GM12878 (cell line): ENCODE results near the gene NPSR1. TPM values are rescaled to one million over a fixed set of nuclear protein-coding genes. Genes with fewer than 3 reads are reported as not detected.

ENCODE experiments used
- ATAC-seq: fragments of 200-7000 bp; cut with Tn5 transposase; 3 replicates; pipeline ENCODE4 v1.9.1; 2020; ENCODE audit warnings: mild to moderate bottlenecking, moderate library complexity
- BruUV-seq: library from RNA; stranded (reverse); fragments of 400-500 nt; replicated peaks from 2 replicates; lab custom pipeline; 2021; lab: Mats Ljungman, UMichigan
- CTCF ChIA-PET: fragments of 300-600 bp; sonication (Branson Sonifier 250); formaldehyde crosslinking; extraction: SDS; loops from one replicate; lab custom pipeline; 2021; ENCODE audit warnings: inconsistent platforms; lab: Yijun Ruan, JAX
- POLR2A ChIA-PET: fragments of 350-600 bp; formaldehyde crosslinking; extraction: SDS; loops from one replicate; lab custom pipeline; 2021; ENCODE audit warnings: inconsistent platforms; lab: Charles Lee
- RAD21 ChIA-PET: fragments of 300-600 bp; sonication (Branson Sonifier 250); formaldehyde crosslinking; loops from one replicate; lab custom pipeline; 2023; ENCODE audit warnings: antibody characterized with exemption; ENCODE audit not compliant: unreplicated experiment; lab: Charles Lee
- SMC1A ChIA-PET: fragments of 300-600 bp; sonication (Branson Sonifier 250); formaldehyde crosslinking; loops from one replicate; lab custom pipeline; 2023; ENCODE audit not compliant: unreplicated experiment, uncharacterized antibody; lab: Charles Lee
- DNase-seq: peaks from one replicate; pipeline ENCODE4 v3.0.0-alpha.2; 2011; ENCODE audit warnings: low read depth, low spot score
- FAIRE-seq: peaks from 3 replicates; lab custom pipeline; 2011; peaks lifted over from hg19 to GRCh38; lab: Jason Lieb, UNC
- H2AFZ ChIP-seq: 2 replicates; pipeline ENCODE4 v1.6.0; 2011; ENCODE audit warnings: low read depth, low read length, control low read depth; ENCODE audit not compliant: control insufficient read depth
- H3K27ac ChIP-seq: 2 replicates; pipeline ENCODE4 v1.5.1; 2011; ENCODE audit warnings: control low read depth; ENCODE audit not compliant: control insufficient read depth, insufficient read depth
- H3K27me3 ChIP-seq, 2 experiments: replicated peaks in 1 of 2; 2 replicates each; pipeline versions ENCODE4 v1.6.0 to v1.6.1; 2011; ENCODE audit warnings: low read length in 1 of 2; ENCODE audit not compliant: control insufficient read depth in 2 of 2, insufficient read depth in 2 of 2
- H3K36me3 ChIP-seq, 2 experiments: 2 replicates each; pipeline ENCODE4 v1.5.1; 2011; ENCODE audit warnings: low read length in 1 of 2; ENCODE audit not compliant: control insufficient read depth in 2 of 2, insufficient read depth in 2 of 2
- H3K4me1 ChIP-seq: 2 replicates; pipeline ENCODE4 v1.6.1; 2011; ENCODE audit warnings: mild to moderate bottlenecking, low read length, moderate library complexity, mixed read lengths; ENCODE audit not compliant: control insufficient read depth, insufficient read depth
- H3K4me2 ChIP-seq: 2 replicates; pipeline ENCODE4 v1.6.0; 2011; ENCODE audit warnings: control low read depth; ENCODE audit not compliant: control insufficient read depth, insufficient read depth
- H3K4me3 ChIP-seq: fragments of 200-600 bp; sonication (generic); 2 replicates; pipeline ENCODE4 v1.5.1; 2016
- H3K79me2 ChIP-seq: 2 replicates; pipeline ENCODE4 v1.6.0; 2011; ENCODE audit warnings: low read length; ENCODE audit not compliant: control insufficient read depth, insufficient read depth
- H3K9ac ChIP-seq: 2 replicates; pipeline ENCODE4 v1.8.0; 2011; ENCODE audit warnings: low read length, control low read depth, mixed read lengths; ENCODE audit not compliant: control insufficient read depth, insufficient read depth
- H3K9me3 ChIP-seq: replicated peaks from 3 replicates; pipeline ENCODE4 v1.5.1; 2011; ENCODE audit warnings: mild to moderate bottlenecking, low read length; ENCODE audit not compliant: control insufficient read depth, insufficient read depth
- H4K20me1 ChIP-seq: 2 replicates; pipeline ENCODE4 v1.6.0; 2011; ENCODE audit not compliant: control insufficient read depth, insufficient read depth
- BHLHE40 ChIP-seq, 2 experiments: fragments of 450-650 bp in 1 of 2; IDR thresholded peaks; 2 replicates each; pipeline ENCODE4 v1.6.1; 2011 to 2017; ENCODE audit warnings: low read depth in 2 of 2, borderline replicate concordance in 1 of 2, improper control_type of control experiment in 1 of 2, low read length in 1 of 2, mild to moderate bottlenecking in 1 of 2
- CBX3 ChIP-seq: fragments of 200-600 bp; sonication (generic); IDR thresholded peaks from 2 replicates; pipeline ENCODE4 v1.6.1; 2016; ENCODE audit warnings: low read depth, borderline replicate concordance
- FOXK2 ChIP-seq: fragments of 450-650 bp; IDR thresholded peaks from 2 replicates; pipeline ENCODE4 v1.6.1; 2017; ENCODE audit warnings: mild to moderate bottlenecking, moderate library complexity
- KDM1A ChIP-seq: fragments of 200-600 bp; sonication (generic); IDR thresholded peaks from 2 replicates; pipeline ENCODE4 v1.6.1; 2016; ENCODE audit warnings: borderline replicate concordance
- RAD51 ChIP-seq: fragments of 450-650 bp; IDR thresholded peaks from 2 replicates; pipeline ENCODE4 v1.6.1; 2016; ENCODE audit warnings: moderate library complexity, mild to moderate bottlenecking, inconsistent platforms
- SREBF2 ChIP-seq: IDR thresholded peaks from 2 replicates; pipeline ENCODE4 v1.6.1; 2012; ENCODE audit warnings: mild to moderate bottlenecking, low read length
- TCF12 ChIP-seq: IDR thresholded peaks from 2 replicates; pipeline ENCODE4 v1.6.1; 2011; ENCODE audit warnings: low read depth, mild to moderate bottlenecking, low read length
- WRNIP1 ChIP-seq: IDR thresholded peaks from 2 replicates; pipeline ENCODE4 v1.6.1; 2011; ENCODE audit warnings: low read depth, low read length, improper control_type of control experiment, borderline replicate concordance
- YY1 ChIP-seq: IDR thresholded peaks from 2 replicates; pipeline ENCODE4 v1.6.1; 2011; ENCODE audit warnings: low read depth, mild to moderate bottlenecking, low read length
- ZNF217 ChIP-seq: fragments of 450-650 bp; IDR thresholded peaks from 2 replicates; pipeline ENCODE4 v1.6.1; 2017; ENCODE audit warnings: antibody characterized with exemption, mild to moderate bottlenecking
- in situ Hi-C: fragments of 300-500 bp; cut with MboI; formaldehyde crosslinking; loops from 9 replicates; pipeline ENCODE4 v1.14.3; 2018; ENCODE audit warnings: mixed read lengths
- intact Hi-C: fragments of 100-400 bp; cut with micrococcal nuclease; formaldehyde crosslinking; loops from one replicate; pipeline ENCODE4 v1.14.2; 2022; ENCODE audit not compliant: unreplicated experiment
- polyA plus RNA-seq, 11 experiments: library from polyadenylated mRNA; depleted of rRNA in 4 of 11; unstranded in 6 of 11; stranded (reverse) in 5 of 11; fragments of >200 nt; fragmentation: Nextera tagmentation in 4 of 11; fragmentation: Illumina TruSeq in 1 of 11; extraction: Ambion mirVana in 4 of 11; extraction: Trizol in 1 of 11; gene quantifications; 1 replicate in 1 of 11; 2 replicates in 10 of 11; pipeline versions ENCODE4 v1.2.1 to v1.2.3, GENCODE V29; 2011 to 2016; ENCODE audit warnings: inconsistent platforms in 2 of 11, missing spikeins in 2 of 11, low read depth in 1 of 11
- total RNA-seq, 4 experiments: library from RNA; depleted of rRNA in 3 of 4; stranded (reverse); fragments of >200 nt in 3 of 4; fragmentation: Illumina TruSeq in 1 of 4; extraction: Trizol in 1 of 4; gene quantifications; 2 replicates each; pipeline versions ENCODE4 v1.2.1 to v1.2.3, GENCODE V29; 2013 to 2021
- TF ChIP-seq, protein P1 (sequence below): IDR thresholded peaks from 2 replicates; pipeline ENCODE4 v1.6.1; 2012; ENCODE audit warnings: low read depth, low read length, improper control_type of control experiment
- TF ChIP-seq, protein P2 (sequence below): fragments of 450-650 bp; formaldehyde crosslinking; IDR thresholded peaks from 2 replicates; pipeline ENCODE4 v1.4.0; 2020; ENCODE audit warnings: mild to moderate bottlenecking, moderate library complexity

NPSR1 gene
- total and polyA plus RNA-seq, 10 of the 15 experiments (the other 5 are each of a cell fraction or from before 2014, with no cell fraction given): 0.20 TPM; not detected in 9

DNA sequence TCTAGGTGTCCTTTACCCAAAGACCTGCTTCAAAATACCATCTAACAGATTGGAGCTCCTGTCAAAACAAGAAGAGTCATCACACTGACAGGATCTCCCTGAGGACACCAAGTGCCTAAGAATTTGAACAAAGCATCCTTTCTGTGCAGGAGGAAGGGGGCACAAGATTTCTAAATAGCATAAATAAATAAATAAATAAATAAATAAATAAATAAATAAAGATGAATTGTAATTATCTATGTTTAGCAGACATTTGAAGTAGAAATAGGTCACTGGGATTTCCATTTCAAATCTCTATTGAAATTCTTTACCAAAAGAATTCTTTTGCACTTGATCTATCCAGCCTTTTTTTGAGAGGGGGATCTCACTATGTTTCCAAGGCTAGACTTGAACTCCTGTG, 65.3 kb downstream of the NPSR1 start:
- ATAC-seq: no peak
- TF ChIP-seq CBX3: no peak
- no peak for TF ChIP-seq SREBF2
- TF ChIP-seq YY1: no peak
- TF ChIP-seq, protein P1, sequence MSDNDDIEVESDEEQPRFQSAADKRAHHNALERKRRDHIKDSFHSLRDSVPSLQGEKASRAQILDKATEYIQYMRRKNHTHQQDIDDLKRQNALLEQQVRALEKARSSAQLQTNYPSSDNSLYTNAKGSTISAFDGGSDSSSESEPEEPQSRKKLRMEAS: no peak
- no peak for TF ChIP-seq FOXK2
- TF ChIP-seq ZNF217: no peak
- TF ChIP-seq, protein P2, sequence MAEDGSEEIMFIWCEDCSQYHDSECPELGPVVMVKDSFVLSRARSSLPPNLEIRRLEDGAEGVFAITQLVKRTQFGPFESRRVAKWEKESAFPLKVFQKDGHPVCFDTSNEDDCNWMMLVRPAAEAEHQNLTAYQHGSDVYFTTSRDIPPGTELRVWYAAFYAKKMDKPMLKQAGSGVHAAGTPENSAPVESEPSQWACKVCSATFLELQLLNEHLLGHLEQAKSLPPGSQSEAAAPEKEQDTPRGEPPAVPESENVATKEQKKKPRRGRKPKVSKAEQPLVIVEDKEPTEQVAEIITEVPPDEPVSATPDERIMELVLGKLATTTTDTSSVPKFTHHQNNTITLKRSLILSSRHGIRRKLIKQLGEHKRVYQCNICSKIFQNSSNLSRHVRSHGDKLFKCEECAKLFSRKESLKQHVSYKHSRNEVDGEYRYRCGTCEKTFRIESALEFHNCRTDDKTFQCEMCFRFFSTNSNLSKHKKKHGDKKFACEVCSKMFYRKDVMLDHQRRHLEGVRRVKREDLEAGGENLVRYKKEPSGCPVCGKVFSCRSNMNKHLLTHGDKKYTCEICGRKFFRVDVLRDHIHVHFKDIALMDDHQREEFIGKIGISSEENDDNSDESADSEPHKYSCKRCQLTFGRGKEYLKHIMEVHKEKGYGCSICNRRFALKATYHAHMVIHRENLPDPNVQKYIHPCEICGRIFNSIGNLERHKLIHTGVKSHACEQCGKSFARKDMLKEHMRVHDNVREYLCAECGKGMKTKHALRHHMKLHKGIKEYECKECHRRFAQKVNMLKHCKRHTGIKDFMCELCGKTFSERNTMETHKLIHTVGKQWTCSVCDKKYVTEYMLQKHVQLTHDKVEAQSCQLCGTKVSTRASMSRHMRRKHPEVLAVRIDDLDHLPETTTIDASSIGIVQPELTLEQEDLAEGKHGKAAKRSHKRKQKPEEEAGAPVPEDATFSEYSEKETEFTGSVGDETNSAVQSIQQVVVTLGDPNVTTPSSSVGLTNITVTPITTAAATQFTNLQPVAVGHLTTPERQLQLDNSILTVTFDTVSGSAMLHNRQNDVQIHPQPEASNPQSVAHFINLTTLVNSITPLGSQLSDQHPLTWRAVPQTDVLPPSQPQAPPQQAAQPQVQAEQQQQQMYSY (CRISPR knock-in tag): no peak
- no peak for TF ChIP-seq RAD51
- no peak for TF ChIP-seq KDM1A
- TF ChIP-seq TCF12: no peak
- no peak for TF ChIP-seq BHLHE40 (IDR thresholded peaks at IDR 0.05; ENCODE audit: borderline replicate concordance in 1 of 2, low read depth in 2 of 2, low read length in 1 of 2)
- TF ChIP-seq WRNIP1: no peak
- Histone ChIP-seq H3K9ac (no peak overlapping the region), H3K4me2 (no peak overlapping the region), H3K27ac (no peak overlapping the region), H3K4me3 (no peak overlapping the region), H3K4me1 (no peaks in the 10 kb centered on the region), H3K36me3 (no peaks in the 10 kb centered on the region), H2AFZ (no peak overlapping the region), H4K20me1 (no peaks in the 10 kb centered on the region), H3K79me2 (no peaks in the 10 kb centered on the region), H3K9me3 (no peaks in the 10 kb centered on the region), H3K27me3 (no peaks in the 10 kb centered on the region)
- ChIA-PET POLR2A (interaction anchor here (0.9 to 6.2 kb wide), 8 partner anchors 9 to 33 kb away, joined by 3 to 36 read pairs (median 3); no protein-coding TSS in a partner anchor), SMC1A (interaction anchor here (0.7 to 16.6 kb wide), 15 partner anchors 9 to 313 kb away, joined by 3 to 220 read pairs (median 7); no protein-coding TSS in a partner anchor), CTCF (interaction anchor here (0.7 to 4.8 kb wide), 11 partner anchors 11 to 204 kb away, joined by 3 to 32 read pairs (median 4); no protein-coding TSS in a partner anchor), RAD21 (interaction anchor here (0.6 to 16.4 kb wide), 6 partner anchors 8 to 39 kb away, joined by 3 to 362 read pairs (median 4); no protein-coding TSS in a partner anchor)
- intact Hi-C loops: no loop called here
- DNase-seq: no peak
- no peak for FAIRE-seq
- in situ Hi-C loops: no loop called here
- no TSS peak for BruUV-seq
